IMR-90 (cell line): ENCODE data around the gene LYRM2.

Experiments used
- BHLHE40 ChIP-seq: fragments of 150-350 bp; IDR thresholded peaks from 2 replicates; pipeline ENCODE4 v1.6.1; 2016; ENCODE audit warnings: mild to moderate bottlenecking, low read depth, low read length
- CEBPB ChIP-seq: IDR thresholded peaks from 2 replicates; pipeline ENCODE4 v1.6.1; 2012; ENCODE audit warnings: low read depth, low read length, improper control_type of control experiment
- CHD1 ChIP-seq: IDR thresholded peaks from 2 replicates; pipeline ENCODE4 v1.6.1; 2012; ENCODE audit warnings: low read depth, low read length, improper control_type of control experiment
- FOS ChIP-seq: fragments of 150-350 bp; IDR thresholded peaks from 2 replicates; pipeline ENCODE4 v1.6.1; 2016; ENCODE audit warnings: low read depth, low read length
- POLR2A ChIP-seq: IDR thresholded peaks from 2 replicates; pipeline ENCODE4 v1.6.1; 2012; ENCODE audit warnings: mild to moderate bottlenecking, low read depth, low read length
- RFX5 ChIP-seq: IDR thresholded peaks from 2 replicates; pipeline ENCODE4 v1.8.0; 2012; ENCODE audit warnings: low read depth, mild to moderate bottlenecking, low read length, moderate library complexity
- TF ChIP-seq, protein P1 (sequence below): conservative IDR thresholded peaks from 2 replicates; pipeline ENCODE4 v1.5.1; 2012; ENCODE audit warnings: mild to moderate bottlenecking, low read depth, low read length, improper control_type of control experiment

DNA sequence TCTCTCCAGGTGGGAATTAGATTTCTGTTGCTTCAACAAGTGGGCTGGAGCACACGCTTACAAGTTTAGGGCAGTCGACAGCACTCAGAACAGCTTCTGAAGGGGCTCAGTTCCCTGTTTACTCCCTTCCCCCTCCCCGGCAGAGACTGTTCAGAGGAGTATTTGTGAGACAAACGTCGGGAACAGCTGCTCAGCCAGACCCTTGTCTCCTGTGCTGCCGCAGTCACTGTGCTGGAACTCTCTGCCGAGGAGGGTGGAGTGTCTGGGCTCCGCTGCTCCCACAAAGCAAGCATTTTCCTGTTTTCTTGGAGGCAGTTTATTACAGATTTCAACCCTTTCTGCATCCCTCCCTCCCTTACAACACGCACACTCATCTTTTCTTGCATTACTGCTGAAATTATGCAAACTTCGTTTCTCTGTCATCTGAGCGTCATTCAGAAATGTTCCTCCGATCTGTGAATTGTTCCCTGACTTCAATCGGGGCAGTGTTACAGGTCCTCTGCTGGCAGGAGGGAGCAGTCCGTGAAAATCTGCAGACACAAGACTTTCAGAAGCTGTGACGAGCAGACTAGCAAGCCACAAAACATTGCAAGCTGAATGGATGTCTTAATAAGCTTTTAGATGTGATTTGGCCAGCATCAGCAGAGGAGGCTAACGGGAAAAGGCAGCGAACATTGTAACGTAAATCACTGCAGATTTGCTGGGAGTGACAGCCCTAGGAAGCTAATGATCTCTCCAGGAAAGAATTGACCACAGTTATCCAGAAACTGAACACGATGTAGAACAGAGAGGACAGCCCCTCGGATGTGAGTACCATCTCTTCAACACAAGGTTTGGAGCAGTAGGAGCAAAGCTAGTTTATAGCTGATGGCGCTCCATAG, 76.2 kb downstream of the LYRM2 start:
- TF ChIP-seq RFX5, result no peak
- no peak for TF ChIP-seq CEBPB
- TF ChIP-seq POLR2A, result no peak
- TF ChIP-seq, protein P1, sequence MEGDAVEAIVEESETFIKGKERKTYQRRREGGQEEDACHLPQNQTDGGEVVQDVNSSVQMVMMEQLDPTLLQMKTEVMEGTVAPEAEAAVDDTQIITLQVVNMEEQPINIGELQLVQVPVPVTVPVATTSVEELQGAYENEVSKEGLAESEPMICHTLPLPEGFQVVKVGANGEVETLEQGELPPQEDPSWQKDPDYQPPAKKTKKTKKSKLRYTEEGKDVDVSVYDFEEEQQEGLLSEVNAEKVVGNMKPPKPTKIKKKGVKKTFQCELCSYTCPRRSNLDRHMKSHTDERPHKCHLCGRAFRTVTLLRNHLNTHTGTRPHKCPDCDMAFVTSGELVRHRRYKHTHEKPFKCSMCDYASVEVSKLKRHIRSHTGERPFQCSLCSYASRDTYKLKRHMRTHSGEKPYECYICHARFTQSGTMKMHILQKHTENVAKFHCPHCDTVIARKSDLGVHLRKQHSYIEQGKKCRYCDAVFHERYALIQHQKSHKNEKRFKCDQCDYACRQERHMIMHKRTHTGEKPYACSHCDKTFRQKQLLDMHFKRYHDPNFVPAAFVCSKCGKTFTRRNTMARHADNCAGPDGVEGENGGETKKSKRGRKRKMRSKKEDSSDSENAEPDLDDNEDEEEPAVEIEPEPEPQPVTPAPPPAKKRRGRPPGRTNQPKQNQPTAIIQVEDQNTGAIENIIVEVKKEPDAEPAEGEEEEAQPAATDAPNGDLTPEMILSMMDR, result no peak
- no peak for TF ChIP-seq CHD1
- no peak for TF ChIP-seq BHLHE40
- TF ChIP-seq FOS, result no peak
